ENCODE measurements around the gene FARS2. TPM values are rescaled to one million over a fixed set of nuclear protein-coding genes. Genes with fewer than 3 reads are reported as not detected.

The FARS2 gene
- total and polyA plus RNA-seq, 2 of the 13 experiments (the other 11 are each of a cell fraction or from before 2014, with no cell fraction given): 15.4 to 26.0 TPM

DNA sequence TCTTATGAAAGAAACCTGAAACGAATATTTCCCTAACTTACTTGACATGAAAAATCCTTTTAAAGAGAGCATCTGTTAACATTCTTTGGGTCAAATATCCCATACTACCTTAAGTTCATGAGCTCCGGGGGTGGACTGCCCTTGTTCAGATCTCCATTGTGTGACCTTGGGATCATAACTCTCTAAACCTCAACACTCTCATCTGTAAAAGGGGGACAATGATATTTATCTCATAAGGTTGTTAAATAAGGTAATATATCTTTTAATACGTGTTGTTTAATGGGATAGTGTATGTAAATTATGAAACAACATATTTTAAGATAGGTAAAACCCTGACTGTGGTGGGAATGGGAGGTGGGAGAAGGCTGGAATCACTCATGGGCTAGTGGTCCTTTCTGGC lies 326.3 kb downstream of the FARS2 start:
- WGBS (ENCODE audit: low lambda C conversion rate): 72% methylated on average over 3 of the region's 3 CpGs
- CTCF ChIA-PET (ENCODE audit: low intra/inter-chr PET ratio, low total read pairs): no interaction called here
- FAIRE-seq: no peak

GRCh38 chr6:5589422-5590141 lies 328.3 kb downstream of the FARS2 start:
- WGBS (ENCODE audit: low lambda C conversion rate): 96% methylated on average over 7 of the region's 7 CpGs
- TF ChIP-seq ZNF160 (CRISPR knock-in tag; IDR thresholded peaks at IDR 0.05) (no peak), RNF2 (conservative IDR thresholded peaks at IDR 0.05; ENCODE audit: low read depth) (no peak), E2F5 (CRISPR knock-in tag; conservative IDR thresholded peaks at IDR 0.05) (no peak), PLSCR1 (CRISPR knock-in tag; IDR thresholded peaks at IDR 0.05; ENCODE audit: borderline replicate concordance) (no peak), MTF2 (CRISPR knock-in tag; IDR thresholded peaks at IDR 0.05; ENCODE audit: borderline replicate concordance) (no peak), ELF1 (CRISPR knock-in tag; IDR thresholded peaks at IDR 0.05) (no peak), E2F2 (CRISPR knock-in tag; IDR thresholded peaks at IDR 0.05; ENCODE audit: borderline replicate concordance) (no peak), ZNF816 (CRISPR knock-in tag; IDR thresholded peaks at IDR 0.05; ENCODE audit: borderline replicate concordance) (no peak), PAX8 (CRISPR knock-in tag; IDR thresholded peaks at IDR 0.05; ENCODE audit: borderline replicate concordance) (no peak), ZNF331 (CRISPR knock-in tag; IDR thresholded peaks at IDR 0.05) (no peak), MTA3 (CRISPR knock-in tag; IDR thresholded peaks at IDR 0.05) (no peak), ELF4 (CRISPR knock-in tag; IDR thresholded peaks at IDR 0.05; ENCODE audit: borderline replicate concordance) (no peak)
- TF ChIP-seq, protein P1, sequence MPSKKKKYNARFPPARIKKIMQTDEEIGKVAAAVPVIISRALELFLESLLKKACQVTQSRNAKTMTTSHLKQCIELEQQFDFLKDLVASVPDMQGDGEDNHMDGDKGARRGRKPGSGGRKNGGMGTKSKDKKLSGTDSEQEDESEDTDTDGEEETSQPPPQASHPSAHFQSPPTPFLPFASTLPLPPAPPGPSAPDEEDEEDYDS (CRISPR knock-in tag; IDR thresholded peaks at IDR 0.05): no peak

More for the DNA sequence above, 326.3 kb downstream of the FARS2 start:
- BruUV-seq (replicated peaks): no TSS peak
- intact Hi-C loops (cut with micrococcal nuclease; ENCODE audit: unreplicated experiment): no loop called here
- no peaks in the 10 kb centered on the region for H3K4me1 ChIP-seq (ENCODE audit: insufficient read depth, low read length)
- H3K9ac ChIP-seq (ENCODE audit: insufficient read depth, low read depth, low read length): no peak overlapping the region
- H3K4me3 ChIP-seq (replicated peaks in 1 of 3; ENCODE audit: insufficient read depth in 1 of 3, low read depth in 2 of 3, low read length in 3 of 3): no peak overlapping the region
- POLR2A ChIA-PET: no interaction called here
- ATAC-seq (no peak), DNase-seq (ENCODE audit: low spot score) (no peak)
- no peak overlapping the region for H2AFZ ChIP-seq (ENCODE audit: low read length)
- no peaks in the 10 kb centered on the region for H3K36me3 ChIP-seq (replicated peaks in 1 of 2; ENCODE audit: control insufficient read depth in 1 of 2, insufficient read depth in 2 of 2, low read length in 2 of 2)
- no peak overlapping the region for H3K27ac ChIP-seq (ENCODE audit: extremely low read length, insufficient read depth, low read length)
- H3K27me3 ChIP-seq (ENCODE audit: control insufficient read depth in 1 of 2, insufficient read depth in 2 of 2, low read length in 2 of 2): no peaks in the 10 kb centered on the region
- no peaks in the 10 kb centered on the region for H3K79me2 ChIP-seq (ENCODE audit: insufficient read depth, low read length)
- in situ Hi-C loops (cut with HindIII; ENCODE audit: extremely low pct_ligation_motif_present, low pct_unique_long_range_greater_than_20kb): no loop called here
- H3K4me2 ChIP-seq (ENCODE audit: low read depth, low read length): no peak overlapping the region
- TF ChIP-seq ZNF629 (CRISPR knock-in tag; conservative IDR thresholded peaks at IDR 0.05): 0 out of 2 replicates have a peak, but pooled peaks have one; percentile 56
- TF ChIP-seq ZNF550 (CRISPR knock-in tag; IDR thresholded peaks at IDR 0.05; ENCODE audit: borderline replicate concordance): no peak
- H3K9me3 ChIP-seq (ENCODE audit: low read length): peaks cover 9% of the 10 kb centered on the region
- no peaks in the 10 kb centered on the region for H4K20me1 ChIP-seq (ENCODE audit: insufficient read depth, low read length)

More at GRCh38 chr6:5589422-5590141, 328.3 kb downstream of the FARS2 start:
- no TSS peak for BruUV-seq (replicated peaks)
- intact Hi-C loops (cut with micrococcal nuclease; ENCODE audit: unreplicated experiment): no loop called here
- FAIRE-seq (no peak), DNase-seq (ENCODE audit: low spot score) (no peak), ATAC-seq (no peak)
- Histone ChIP-seq H3K4me3 (replicated peaks in 1 of 3; ENCODE audit: insufficient read depth in 1 of 3, low read depth in 2 of 3, low read length in 3 of 3) (no peak overlapping the region), H3K27ac (ENCODE audit: extremely low read length, insufficient read depth, low read length) (no peak overlapping the region), H3K27me3 (ENCODE audit: control insufficient read depth in 1 of 2, insufficient read depth in 2 of 2, low read length in 2 of 2) (no peaks in the 10 kb centered on the region), H3K9ac (ENCODE audit: insufficient read depth, low read depth, low read length) (no peak overlapping the region), H2AFZ (ENCODE audit: low read length) (no peak overlapping the region), H3K4me1 (ENCODE audit: insufficient read depth, low read length) (no peaks in the 10 kb centered on the region), H3K9me3 (ENCODE audit: low read length) (peaks cover 9% of the 10 kb centered on the region), H3K36me3 (replicated peaks in 1 of 2; ENCODE audit: control insufficient read depth in 1 of 2, insufficient read depth in 2 of 2, low read length in 2 of 2) (no peaks in the 10 kb centered on the region), H3K79me2 (ENCODE audit: insufficient read depth, low read length) (no peaks in the 10 kb centered on the region), H4K20me1 (ENCODE audit: insufficient read depth, low read length) (no peaks in the 10 kb centered on the region), H3K4me2 (ENCODE audit: low read depth, low read length) (no peak overlapping the region)
- POLR2A ChIA-PET: no interaction called here
- CTCF ChIA-PET (ENCODE audit: low intra/inter-chr PET ratio, low total read pairs): no interaction called here
- in situ Hi-C loops (cut with HindIII; ENCODE audit: extremely low pct_ligation_motif_present, low pct_unique_long_range_greater_than_20kb): no loop called here

All from HepG2 (cell line).